Smooth muscle cell (in vitro differentiated cells): ENCODE measurements around the gene R3HCC1L. TPM values are rescaled to one million over a fixed set of nuclear protein-coding genes. Genes with fewer than 3 reads are reported as not detected.
A peak's percentile ranks its signal among the peaks of the same experiment; 100 is the strongest.
"Not testable (repeated sequence)": the region's sequence is repeated elsewhere in the genome, so short reads cannot be mapped to it uniquely, and the experiment has no call there.

Experiments used
- DNase-seq: peaks from one replicate; lab custom pipeline; 2025; ENCODE audit not compliant: unreplicated experiment; lab: John Stamatoyannopoulos, UW
- H2AFZ ChIP-seq: fragments of 200-600 bp; sonication (generic); 2 replicates; pipeline ENCODE4 v1.6.0; 2016; ENCODE audit warnings: antibody characterized with exemption, low read depth, mild to moderate bottlenecking
- H3F3A ChIP-seq: fragments of 200-600 bp; sonication (generic); 2 replicates; pipeline ENCODE4 v1.6.0; 2017; ENCODE audit warnings: antibody characterized with exemption, low read depth
- H3K27ac ChIP-seq: fragments of 200-600 bp; sonication (generic); 2 replicates; pipeline ENCODE4 v1.5.1; 2016; ENCODE audit warnings: low read depth, mild to moderate bottlenecking
- H3K27me3 ChIP-seq: fragments of 200-600 bp; sonication (generic); 2 replicates; pipeline ENCODE4 v1.6.1; 2016; ENCODE audit warnings: low read depth, mild to moderate bottlenecking
- H3K36me3 ChIP-seq: fragments of 200-600 bp; sonication (generic); 2 replicates; pipeline ENCODE4 v1.5.1; 2016; ENCODE audit warnings: low read depth
- H3K4me1 ChIP-seq: fragments of 200-600 bp; sonication (generic); 2 replicates; pipeline ENCODE4 v1.5.1; 2016; ENCODE audit warnings: low read depth
- H3K4me2 ChIP-seq: fragments of 200-600 bp; sonication (generic); 2 replicates; pipeline ENCODE4 v1.6.0; 2016; ENCODE audit warnings: mild to moderate bottlenecking
- H3K4me3 ChIP-seq: fragments of 200-600 bp; sonication (generic); 2 replicates; pipeline ENCODE4 v1.5.1; 2016; ENCODE audit warnings: mild to moderate bottlenecking
- H3K79me2 ChIP-seq: fragments of 200-600 bp; sonication (generic); 2 replicates; pipeline ENCODE4 v1.6.0; 2016; ENCODE audit warnings: low read depth, mild to moderate bottlenecking
- H3K9ac ChIP-seq: fragments of 200-600 bp; sonication (generic); 2 replicates; pipeline ENCODE4 v1.6.0; 2016; ENCODE audit warnings: low read depth
- H3K9me3 ChIP-seq: fragments of 200-600 bp; sonication (generic); replicated peaks from 2 replicates; pipeline ENCODE4 v1.5.1; 2016; ENCODE audit warnings: low read depth
- H4K20me1 ChIP-seq: fragments of 200-600 bp; sonication (generic); 2 replicates; pipeline ENCODE4 v1.6.0; 2016; ENCODE audit warnings: low read depth
- CTCF ChIP-seq: fragments of 200-600 bp; sonication (generic); IDR thresholded peaks from 2 replicates; pipeline ENCODE4 v1.5.1; 2017; ENCODE audit warnings: borderline replicate concordance, mild to moderate bottlenecking, antibody characterized with exemption; ENCODE audit not compliant: insufficient read depth, poor library complexity, severe bottlenecking
- WGBS: methylation state at CpG from one replicate; pipeline ENCODE4 v1.1.7; 2016; ENCODE audit warnings: low lambda C conversion rate; 5-methylcytosine and 5-hydroxymethylcytosine counted together
- polyA plus RNA-seq: library from polyadenylated mRNA; unstranded; fragments of >200 nt; fragmentation: Nextera tagmentation; extraction: Ambion mirVana; gene quantifications from 2 replicates; pipeline ENCODE4 v1.2.1, GENCODE V29; 2016
- total RNA-seq: library from RNA; depleted of rRNA; stranded (reverse); fragments of >200 nt; gene quantifications from 2 replicates; pipeline ENCODE4 v1.2.3, GENCODE V29; 2014

Gene R3HCC1L
- total and polyA plus RNA-seq, 2 experiments from 2014 or later = 11.4 to 12.2 TPM

DNA sequence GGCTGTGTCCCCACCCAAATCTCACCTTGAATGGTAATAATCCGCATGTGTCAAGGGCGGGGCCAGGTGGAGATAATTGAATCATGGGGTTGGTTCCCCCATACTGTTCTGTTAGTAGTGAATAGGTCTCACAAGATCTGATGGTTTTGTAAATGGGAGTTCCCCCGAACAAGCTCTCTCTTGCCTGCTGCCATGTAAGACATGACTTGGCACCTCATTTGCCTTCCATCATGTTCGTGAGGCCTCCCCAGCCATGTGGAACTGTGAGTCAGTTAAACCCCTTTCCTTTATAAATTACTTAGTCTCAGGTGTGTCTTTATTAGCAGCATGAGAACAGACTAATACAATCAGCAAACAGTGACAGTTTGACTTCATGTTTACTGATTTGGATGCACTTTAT, 14.6 kb upstream of the R3HCC1L start:
- peaks cover 17% of the 10 kb centered on the region for H3K27me3 ChIP-seq
- H3K27ac ChIP-seq = no peak overlapping the region
- no peaks in the 10 kb centered on the region for H3K79me2 ChIP-seq
- H3K4me1 ChIP-seq = no peaks in the 10 kb centered on the region
- no peaks in the 10 kb centered on the region for H4K20me1 ChIP-seq
- H3F3A ChIP-seq = no peaks in the 10 kb centered on the region
- no peak overlapping the region for H3K9ac ChIP-seq
- WGBS = 93% methylated on average over 4 of the region's 4 CpGs
- no peak for TF ChIP-seq CTCF
- H3K9me3 ChIP-seq = no peaks in the 10 kb centered on the region
- H2AFZ ChIP-seq = no peak overlapping the region
- H3K4me2 ChIP-seq = no peak overlapping the region
- no peak for DNase-seq
- H3K4me3 ChIP-seq = no peak overlapping the region
- no peaks in the 10 kb centered on the region for H3K36me3 ChIP-seq

DNA sequence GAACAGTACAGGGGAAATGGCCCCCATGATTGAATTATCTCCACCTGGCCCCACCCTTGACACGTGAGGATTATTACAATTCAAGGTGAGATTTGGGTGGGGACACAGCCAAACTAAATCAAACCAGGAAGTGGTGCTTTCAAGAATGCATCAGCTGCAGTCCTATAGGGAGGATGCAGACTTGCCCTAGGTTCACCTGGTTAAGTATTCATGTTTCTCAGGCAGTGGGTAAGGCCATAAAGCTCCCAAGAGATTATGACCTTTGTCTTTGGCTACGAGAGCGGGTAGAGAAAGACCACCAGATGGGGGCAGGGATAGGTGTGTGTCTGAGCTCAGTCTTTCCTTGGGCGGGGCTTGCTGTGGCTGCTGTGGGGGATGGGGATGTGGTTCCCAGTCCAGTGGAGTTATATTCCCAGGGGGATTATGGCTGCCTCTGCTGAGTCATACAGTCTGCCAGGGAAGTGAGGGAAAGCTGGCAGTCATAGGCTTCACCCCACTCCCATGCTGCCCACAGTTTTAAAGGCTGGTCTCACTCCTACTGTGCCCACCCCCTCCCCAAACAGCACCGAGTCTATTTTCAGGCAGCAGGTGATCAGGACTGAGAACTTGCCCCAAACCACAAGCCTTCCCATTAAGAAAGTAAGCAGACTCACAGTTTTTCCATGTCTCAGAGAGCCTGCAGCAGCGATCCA, 8.4 kb upstream of the R3HCC1L start:
- H3K4me3 ChIP-seq = no peak overlapping the region

DNA sequence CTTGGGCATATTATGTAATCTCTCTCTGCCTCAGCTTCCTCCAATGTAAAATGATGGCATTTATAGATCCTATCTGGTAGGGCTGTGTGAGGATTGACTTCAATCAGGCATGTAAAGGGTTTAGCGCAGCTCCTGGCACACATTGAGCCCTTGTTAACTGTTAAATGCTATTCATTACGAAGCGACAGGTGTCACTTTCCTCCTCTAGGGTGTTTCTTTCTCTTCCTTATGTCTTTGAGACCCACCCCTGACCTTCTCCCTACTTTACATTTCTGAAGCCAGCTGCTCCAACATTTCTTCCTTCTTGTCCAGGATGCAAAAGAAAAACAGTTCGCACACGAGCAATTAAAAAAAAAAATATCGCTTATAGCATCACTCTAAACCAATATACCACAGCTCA, 5.7 kb upstream of the R3HCC1L start:
- Histone ChIP-seq H3K27me3 (no peaks in the 10 kb centered on the region), H3K9ac (no peak overlapping the region), H2AFZ (no peak overlapping the region), H3F3A (peaks cover 5% of the 10 kb centered on the region), H3K79me2 (no peaks in the 10 kb centered on the region), H4K20me1 (no peaks in the 10 kb centered on the region), H3K4me3 (no peak overlapping the region), H3K4me1 (no peaks in the 10 kb centered on the region), H3K27ac (no peak overlapping the region), H3K9me3 (no peaks in the 10 kb centered on the region), H3K36me3 (no peaks in the 10 kb centered on the region), H3K4me2 (no peak overlapping the region)
- DNase-seq = no peak
- WGBS = 91% methylated on average over 6 of the region's 6 CpGs
- no peak for TF ChIP-seq CTCF

More for the DNA sequence above, 8.4 kb upstream of the R3HCC1L start:
- Histone ChIP-seq H3K27me3 (no peaks in the 10 kb centered on the region), H3K27ac (no peak overlapping the region), H3K4me1 (no peaks in the 10 kb centered on the region), H3F3A (no peaks in the 10 kb centered on the region), H4K20me1 (no peaks in the 10 kb centered on the region), H3K9me3 (no peaks in the 10 kb centered on the region), H3K9ac (no peak overlapping the region), H3K79me2 (no peaks in the 10 kb centered on the region), H3K4me2 (peak overlapping the region; percentile 4), H2AFZ (no peak overlapping the region), H3K36me3 (no peaks in the 10 kb centered on the region)
- no peak for DNase-seq
- no peak for TF ChIP-seq CTCF
- 66% methylated on average over 6 of the region's 6 CpGs for WGBS

- H2AFZ ChIP-seq = no peak overlapping the region
- no peaks in the 10 kb centered on the region for H3K36me3 ChIP-seq
- 39% methylated on average over 3 of the region's 3 CpGs for WGBS
- H3K4me3 ChIP-seq = no peak overlapping the region
- H3F3A ChIP-seq = peaks cover 5% of the 10 kb centered on the region
- no peaks in the 10 kb centered on the region for H4K20me1 ChIP-seq
- H3K79me2 ChIP-seq = peaks cover 19% of the 10 kb centered on the region
- H3K4me2 ChIP-seq = peak overlapping the region; percentile 70
- H3K27ac ChIP-seq = peak overlapping the region; percentile 37
- H3K27me3 ChIP-seq = no peaks in the 10 kb centered on the region
- H3K9ac ChIP-seq = no peak overlapping the region
- peaks cover 9% of the 10 kb centered on the region for H3K4me1 ChIP-seq
- no peaks in the 10 kb centered on the region for H3K9me3 ChIP-seq
- DNase-seq = no peak
- TF ChIP-seq CTCF = no peak
Measured at GRCh38 chr10:98131619-98132018, 2.8 kb upstream of the R3HCC1L start.

DNA sequence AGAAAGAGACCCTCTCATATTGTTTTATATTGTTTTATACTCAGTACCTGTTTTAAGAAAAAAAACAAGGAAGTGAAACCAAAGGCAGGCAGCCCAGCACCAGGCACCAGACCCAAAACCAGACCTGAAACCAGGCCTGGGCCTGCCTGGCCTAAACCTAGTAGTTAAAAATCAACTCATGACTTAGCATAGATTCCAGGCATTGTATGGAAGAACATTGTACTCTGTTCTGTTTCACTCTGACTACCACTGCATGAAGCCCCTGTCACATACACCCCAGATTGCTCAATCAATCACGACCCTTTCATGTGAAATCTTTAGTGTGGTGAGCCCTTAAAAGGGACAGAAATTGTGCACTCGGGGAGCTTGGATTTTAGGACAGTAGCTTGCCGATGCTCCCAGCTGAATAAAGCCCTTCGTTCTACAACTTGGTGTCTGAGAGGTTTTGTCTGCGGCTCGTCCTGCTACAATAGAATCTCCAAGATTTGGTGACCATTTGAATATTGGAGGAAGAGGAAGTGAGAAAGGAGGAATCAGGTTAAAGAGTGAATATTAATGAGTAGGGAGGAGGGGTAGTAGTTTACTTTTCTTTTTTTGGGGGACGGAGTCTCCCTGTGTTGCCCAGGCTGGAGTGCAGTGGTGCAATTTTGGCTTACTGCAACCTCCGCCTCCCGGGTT, 1.2 kb upstream of the R3HCC1L start:
- H3K9me3 ChIP-seq, H2AFZ ChIP-seq, H3K4me1 ChIP-seq, H3K4me2 ChIP-seq, H3K36me3 ChIP-seq, H3K27ac ChIP-seq, H3K9ac ChIP-seq, H3K27me3 ChIP-seq, H3F3A ChIP-seq, DNase-seq, H3K4me3 ChIP-seq: not testable (repeated sequence)
- peaks cover 14% of the 10 kb centered on the region for H4K20me1 ChIP-seq
- H3K79me2 ChIP-seq = peaks cover 35% of the 10 kb centered on the region
- WGBS = 94% methylated on average over 9 of the region's 9 CpGs
